22Rv1 (cell line): ENCODE data around the gene IGSF3.

Experiments
- CTCF ChIP-seq: fragments of 450-650 bp; IDR thresholded peaks from 2 replicates; pipeline ENCODE4 v1.5.1; 2017; ENCODE audit warnings: mild to moderate bottlenecking
- ZFX ChIP-seq: fragments of 450-650 bp; IDR thresholded peaks from 2 replicates; pipeline ENCODE4 v1.6.1; 2017; ENCODE audit warnings: antibody characterized with exemption, borderline replicate concordance

- TF ChIP-seq CTCF (no peak), ZFX (no peak)
Observed at GRCh38 chr1:116581323-116581885, 86.1 kb downstream of the IGSF3 start.
